LNCAP (cell line): Measurements from ENCODE around the gene PXK.

ENCODE experiments used
- TF ChIP-seq, protein P1 (sequence below): fragments of 450-650 bp; IDR thresholded peaks from 2 replicates; pipeline ENCODE4 v1.5.1; 2017; ENCODE audit warnings: mild to moderate bottlenecking

Gene PXK

DNA sequence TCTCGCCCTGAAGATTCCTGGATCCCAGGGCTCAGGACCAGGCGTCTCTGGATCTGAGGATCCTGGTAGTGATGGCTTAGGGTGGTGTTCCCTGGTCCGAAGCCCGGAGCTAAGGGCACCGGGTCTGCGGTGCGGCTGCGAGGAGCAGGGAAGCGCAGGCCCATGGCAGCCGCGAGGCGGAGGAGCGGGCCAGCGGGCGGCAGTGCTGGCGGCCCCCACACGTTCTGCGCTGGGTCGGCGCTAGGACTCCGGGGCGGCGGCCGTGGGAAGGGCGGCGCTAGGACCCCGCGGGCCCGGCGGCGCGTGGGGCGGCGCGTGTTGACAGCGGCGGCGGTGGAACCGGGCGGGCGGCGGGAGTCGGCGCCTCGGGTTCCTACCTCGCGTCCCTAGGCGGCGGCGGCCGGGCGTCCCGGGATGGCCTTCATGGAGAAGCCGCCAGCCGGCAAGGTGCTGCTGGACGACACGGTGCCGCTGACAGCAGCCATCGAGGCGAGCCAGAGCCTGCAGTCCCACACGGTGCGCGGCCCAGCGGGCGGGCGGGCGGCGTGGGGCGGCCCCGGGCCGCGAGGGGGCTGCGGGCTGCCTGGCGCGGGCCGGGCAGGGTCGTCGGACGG, at the start of gene PXK:
TSS of gene PXK (plus strand) at position 318 of the 614 bp plus-strand sequence. CDS start at position 415, 97 bp downstream.
- TF ChIP-seq, protein P1, sequence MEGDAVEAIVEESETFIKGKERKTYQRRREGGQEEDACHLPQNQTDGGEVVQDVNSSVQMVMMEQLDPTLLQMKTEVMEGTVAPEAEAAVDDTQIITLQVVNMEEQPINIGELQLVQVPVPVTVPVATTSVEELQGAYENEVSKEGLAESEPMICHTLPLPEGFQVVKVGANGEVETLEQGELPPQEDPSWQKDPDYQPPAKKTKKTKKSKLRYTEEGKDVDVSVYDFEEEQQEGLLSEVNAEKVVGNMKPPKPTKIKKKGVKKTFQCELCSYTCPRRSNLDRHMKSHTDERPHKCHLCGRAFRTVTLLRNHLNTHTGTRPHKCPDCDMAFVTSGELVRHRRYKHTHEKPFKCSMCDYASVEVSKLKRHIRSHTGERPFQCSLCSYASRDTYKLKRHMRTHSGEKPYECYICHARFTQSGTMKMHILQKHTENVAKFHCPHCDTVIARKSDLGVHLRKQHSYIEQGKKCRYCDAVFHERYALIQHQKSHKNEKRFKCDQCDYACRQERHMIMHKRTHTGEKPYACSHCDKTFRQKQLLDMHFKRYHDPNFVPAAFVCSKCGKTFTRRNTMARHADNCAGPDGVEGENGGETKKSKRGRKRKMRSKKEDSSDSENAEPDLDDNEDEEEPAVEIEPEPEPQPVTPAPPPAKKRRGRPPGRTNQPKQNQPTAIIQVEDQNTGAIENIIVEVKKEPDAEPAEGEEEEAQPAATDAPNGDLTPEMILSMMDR: no peak

GRCh38 chr3:58285334-58285733, 47.4 kb upstream of the PXK start:
- TF ChIP-seq, protein P1: no peak

GRCh38 chr3:58287354-58287753, 45.3 kb upstream of the PXK start:
- TF ChIP-seq, protein P1: no peak

- TF ChIP-seq, protein P1: no peak
Measured at GRCh38 chr3:58288011-58288728, 44.5 kb upstream of the PXK start.

DNA sequence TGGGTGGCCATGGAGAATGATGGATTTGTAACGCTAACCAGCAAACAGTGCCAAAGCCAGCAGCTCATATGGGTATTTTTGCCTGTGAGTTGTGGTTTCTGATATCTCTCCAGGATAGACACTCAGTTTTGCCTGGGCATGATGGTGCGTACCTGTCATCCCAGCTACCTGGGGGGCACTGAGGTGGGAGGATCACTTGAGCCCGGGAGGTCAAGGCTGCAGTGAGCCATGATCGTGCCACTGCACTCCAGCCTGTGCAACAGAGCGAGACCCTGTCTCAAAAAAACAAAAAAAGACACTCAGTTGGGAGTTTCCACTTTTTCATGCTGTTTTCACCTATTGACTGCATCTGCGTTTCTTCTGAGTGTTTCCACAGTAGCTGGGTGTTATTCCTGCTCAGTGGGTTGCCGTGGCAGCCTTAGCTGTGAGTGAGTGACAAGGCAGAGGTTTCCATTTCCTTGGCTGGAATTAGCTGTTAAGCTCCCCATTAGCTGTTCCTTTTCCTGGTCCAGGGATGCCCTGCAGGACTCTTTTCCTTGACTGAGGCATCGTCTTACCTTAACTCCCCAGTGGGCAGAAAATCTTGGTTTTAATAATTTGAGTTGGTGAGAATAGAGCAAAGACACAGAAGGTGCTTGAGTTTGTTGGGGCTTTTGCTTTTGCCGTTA, 40.9 kb upstream of the PXK start:
- TF ChIP-seq, protein P1: no peak

DNA sequence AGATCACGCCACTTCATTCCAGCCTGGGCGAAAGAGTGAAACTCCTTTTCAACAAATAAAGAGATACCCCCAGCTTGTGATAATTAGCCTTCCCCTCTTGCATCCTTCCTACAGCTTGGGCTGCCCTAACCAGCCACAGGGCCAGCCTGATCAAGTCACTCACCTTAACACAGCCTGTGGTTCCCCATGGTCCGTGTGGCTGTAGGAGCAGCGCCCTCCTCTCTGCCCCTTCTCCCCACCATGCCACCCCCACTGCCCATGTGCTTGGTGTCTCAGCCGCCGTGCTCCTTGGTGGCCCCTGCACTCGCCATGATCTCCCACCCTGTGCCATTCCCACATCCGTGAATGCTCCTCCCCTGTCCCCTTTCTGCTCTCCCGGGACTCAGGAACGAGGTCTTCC, 39.8 kb upstream of the PXK start:
- TF ChIP-seq, protein P1: no peak

DNA sequence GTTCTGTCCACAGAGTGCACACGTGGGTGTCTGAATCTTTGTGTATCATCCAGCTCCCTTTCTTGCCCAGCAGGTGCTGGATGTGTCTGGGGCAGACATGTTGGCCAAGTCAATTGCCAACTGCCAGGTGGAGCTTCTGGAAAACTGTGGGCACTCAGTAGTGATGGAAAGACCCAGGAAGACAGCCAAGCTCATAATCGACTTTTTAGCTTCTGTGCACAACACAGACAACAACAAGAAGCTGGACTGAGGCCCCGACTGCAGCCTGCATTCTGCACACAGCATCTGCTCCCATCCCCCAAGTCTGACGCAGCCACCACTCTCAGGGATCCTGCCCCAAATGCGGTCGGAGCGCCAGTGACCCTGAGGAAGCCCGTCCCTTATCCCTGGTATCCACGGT, 39.2 kb upstream of the PXK start:
- TF ChIP-seq, protein P1: no peak
